Raji (cell line): Measurements from ENCODE around the gene CSNK1D.

ENCODE experiments used
- POLR2A ChIP-seq: IDR thresholded peaks from 2 replicates; pipeline ENCODE4 v1.6.1; 2011; ENCODE audit warnings: low read depth, low read length, control low read depth; ENCODE audit not compliant: insufficient read depth

CSNK1D gene

GRCh38 chr17:82226146-82226808 is 47.2 kb downstream of the CSNK1D start:
- no peak for TF ChIP-seq POLR2A

GRCh38 chr17:82225368-82226029 is 48.0 kb downstream of the CSNK1D start:
- no peak for TF ChIP-seq POLR2A

GRCh38 chr17:82224666-82225065 is 48.8 kb downstream of the CSNK1D start:
- TF ChIP-seq POLR2A, result no peak

GRCh38 chr17:82223517-82223916 is 50.0 kb downstream of the CSNK1D start:
- TF ChIP-seq POLR2A, result no peak

GRCh38 chr17:82222816-82223215 is 50.7 kb downstream of the CSNK1D start:
- no peak for TF ChIP-seq POLR2A

- no peak for TF ChIP-seq POLR2A
Measured at GRCh38 chr17:82221341-82221902, 52.1 kb downstream of the CSNK1D start.

- no peak for TF ChIP-seq POLR2A
Measured at GRCh38 chr17:82219753-82220709, 53.5 kb downstream of the CSNK1D start.

GRCh38 chr17:82219083-82219482 is 54.4 kb downstream of the CSNK1D start:
- no peak for TF ChIP-seq POLR2A

- no peak for TF ChIP-seq POLR2A
Measured at GRCh38 chr17:82218349-82219075, 55.0 kb downstream of the CSNK1D start.

- TF ChIP-seq POLR2A, result no peak
Measured at GRCh38 chr17:82217530-82218204, 55.8 kb downstream of the CSNK1D start.

GRCh38 chr17:82217120-82217529 is 56.4 kb downstream of the CSNK1D start:
- no peak for TF ChIP-seq POLR2A

- TF ChIP-seq POLR2A, result no peak
Measured at GRCh38 chr17:82216301-82217119, 57.0 kb downstream of the CSNK1D start.

GRCh38 chr17:82215972-82216300 is 57.6 kb downstream of the CSNK1D start:
- TF ChIP-seq POLR2A, result no peak

- no peak for TF ChIP-seq POLR2A
Measured at GRCh38 chr17:82215095-82215971, 58.2 kb downstream of the CSNK1D start.
